ENCODE results near the gene SLC2A14. TPM values are rescaled to one million over a fixed set of nuclear protein-coding genes. Genes with fewer than 3 reads are reported as not detected.

The SLC2A14 gene
- total and polyA plus RNA-seq, 8 donors: 4.3 to 8.1 (median 6.3) TPM

- ATAC-seq: no peak
- Histone ChIP-seq H3K36me3 (no peaks in the 10 kb centered on the region), H3K4me1 (no peaks in the 10 kb centered on the region), H3K27me3 (no peaks in the 10 kb centered on the region), H3K9me3 (no peaks in the 10 kb centered on the region), H3K4me3 (no peak overlapping the region), H3K27ac (no peak overlapping the region)
- intact Hi-C loops (cut with DNase I): no loop called here
- 46 to 54% methylated on average over 3 of the region's 3 CpGs for WGBS, 2 donors
- TF ChIP-seq CTCF (IDR thresholded peaks at IDR 0.05): no peak
- no peak for DNase-seq
- FAIRE-seq: no peak
Measured at GRCh38 chr12:7769999-7770398, 102.7 kb downstream of the SLC2A14 start.

Other genes with a start within 250 kb of the SLC2A14 start
- gene APOBEC1, start 207.0 kb downstream of the SLC2A14 start, total RNA-seq: under 1 TPM in 1 of 6 donors, not detected in 5; 0.20 TPM
- gene APOBEC1, start 207.0 kb downstream of the SLC2A14 start, polyA plus RNA-seq: not detected
- not detected for gene GDF3, start 177.1 kb downstream of the SLC2A14 start, total RNA-seq
- under 1 TPM in 1 of 2 donors, not detected in 1; 0.07 TPM for gene GDF3, start 177.1 kb downstream of the SLC2A14 start, polyA plus RNA-seq
- gene DPPA3, start 161.5 kb downstream of the SLC2A14 start, total RNA-seq: not detected
- gene DPPA3, start 161.5 kb downstream of the SLC2A14 start, polyA plus RNA-seq: not detected
- gene CLEC4C, start 125.5 kb downstream of the SLC2A14 start, total RNA-seq: not detected
- not detected for gene CLEC4C, start 125.5 kb downstream of the SLC2A14 start, polyA plus RNA-seq
- gene NANOGNB, start 107.7 kb downstream of the SLC2A14 start, total RNA-seq: not detected
- gene NANOGNB, start 107.7 kb downstream of the SLC2A14 start, polyA plus RNA-seq: not detected
- gene NANOG, start 83.5 kb downstream of the SLC2A14 start, total RNA-seq: under 1 TPM in 5 of 6 donors, not detected in 1; 0.06 to 0.28 (median 0.28) TPM
- under 1 TPM; 0.04 to 0.09 TPM for gene NANOG, start 83.5 kb downstream of the SLC2A14 start, polyA plus RNA-seq
- gene SLC2A3, start 63.3 kb upstream of the SLC2A14 start, total RNA-seq: 10 to 100 TPM in 2 of 6 donors, 1 to 10 TPM in 4; 2.8 to 28.5 (median 5.6) TPM
- gene SLC2A3, start 63.3 kb upstream of the SLC2A14 start, polyA plus RNA-seq: 1 to 10 TPM; 1.9 to 6.3 TPM
- 10 to 100 TPM in 1 of 6 donors, 1 to 10 TPM in 5; 5.3 to 10.4 (median 6.9) TPM for gene FOXJ2, start 159.8 kb upstream of the SLC2A14 start, total RNA-seq
- gene FOXJ2, start 159.8 kb upstream of the SLC2A14 start, polyA plus RNA-seq: 1 to 10 TPM; 5.3 to 7.4 TPM
- 10 to 100 TPM in 1 of 6 donors, 1 to 10 TPM in 4, under 1 TPM in 1; 0.93 to 19.0 (median 3.1) TPM for gene C3AR1, start 193.4 kb upstream of the SLC2A14 start, total RNA-seq
- 1 to 10 TPM; 1.1 to 1.4 TPM for gene C3AR1, start 193.4 kb upstream of the SLC2A14 start, polyA plus RNA-seq
- 10 to 100 TPM; 18.6 to 30.9 (median 22.6) TPM for gene NECAP1, start 209.4 kb upstream of the SLC2A14 start, total RNA-seq
- 10 to 100 TPM; 14.8 to 30.7 TPM for gene NECAP1, start 209.4 kb upstream of the SLC2A14 start, polyA plus RNA-seq